GM10248 (cell line): ENCODE data around the gene CD69.
"Not testable (repeated sequence)": the region's sequence is repeated elsewhere in the genome, so short reads cannot be mapped to it uniquely, and the experiment has no call there.

Experiments used
- CTCF ChIA-PET: fragments of 300-600 bp; sonication (Branson Sonifier 250); formaldehyde crosslinking; extraction: SDS; loops from one replicate; lab custom pipeline; 2021; ENCODE audit warnings: antibody characterized with exemption; lab: Yijun Ruan, JAX
- POLR2A ChIA-PET: fragments of 350-650 bp; sonication (Branson Sonifier 250); formaldehyde crosslinking; extraction: SDS; loops from one replicate; lab custom pipeline; 2020; ENCODE audit warnings: antibody characterized with exemption; lab: Yijun Ruan, JAX
- DNase-seq: peaks from one replicate; pipeline ENCODE4 v3.0.0; 2012; ENCODE audit errors: extremely low spot score
- TF ChIP-seq, protein P1 (sequence below): IDR thresholded peaks from 2 replicates; pipeline ENCODE4 v1.5.1; 2012; ENCODE audit warnings: mild to moderate bottlenecking, low read depth; ENCODE audit errors: extremely low read depth, missing control alignments, control extremely low read depth

The CD69 gene

GRCh38 chr12:9708853-9709252, 51.8 kb downstream of the CD69 start:
- TF ChIP-seq, protein P1, sequence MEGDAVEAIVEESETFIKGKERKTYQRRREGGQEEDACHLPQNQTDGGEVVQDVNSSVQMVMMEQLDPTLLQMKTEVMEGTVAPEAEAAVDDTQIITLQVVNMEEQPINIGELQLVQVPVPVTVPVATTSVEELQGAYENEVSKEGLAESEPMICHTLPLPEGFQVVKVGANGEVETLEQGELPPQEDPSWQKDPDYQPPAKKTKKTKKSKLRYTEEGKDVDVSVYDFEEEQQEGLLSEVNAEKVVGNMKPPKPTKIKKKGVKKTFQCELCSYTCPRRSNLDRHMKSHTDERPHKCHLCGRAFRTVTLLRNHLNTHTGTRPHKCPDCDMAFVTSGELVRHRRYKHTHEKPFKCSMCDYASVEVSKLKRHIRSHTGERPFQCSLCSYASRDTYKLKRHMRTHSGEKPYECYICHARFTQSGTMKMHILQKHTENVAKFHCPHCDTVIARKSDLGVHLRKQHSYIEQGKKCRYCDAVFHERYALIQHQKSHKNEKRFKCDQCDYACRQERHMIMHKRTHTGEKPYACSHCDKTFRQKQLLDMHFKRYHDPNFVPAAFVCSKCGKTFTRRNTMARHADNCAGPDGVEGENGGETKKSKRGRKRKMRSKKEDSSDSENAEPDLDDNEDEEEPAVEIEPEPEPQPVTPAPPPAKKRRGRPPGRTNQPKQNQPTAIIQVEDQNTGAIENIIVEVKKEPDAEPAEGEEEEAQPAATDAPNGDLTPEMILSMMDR: no peak
- ChIA-PET POLR2A (interaction anchor here (1.7 kb wide), 1 partner anchor 40 kb away, joined by 5 read pairs; the partner anchor contains the start of gene CLEC2D), CTCF (interaction anchor here (0.6 to 5.9 kb wide), 21 partner anchors 9 to 378 kb away, joined by 3 to 26 read pairs (median 6); partner anchors contain the start of gene CLEC2D)
- DNase-seq: no peak

- POLR2A ChIA-PET: interaction anchor here (0.6 to 1.7 kb wide), 2 partner anchors 39 to 53 kb away, joined by 3 to 5 read pairs; partner anchors contain the start of genes CD69 and CLEC2D
- DNase-seq: peak; percentile 19
- CTCF ChIA-PET: interaction anchor here (0.6 to 5.9 kb wide), 23 partner anchors 10 to 377 kb away, joined by 3 to 26 read pairs (median 5); partner anchors contain the start of gene CLEC2D
- TF ChIP-seq, protein P1: peak; percentile 71
Observed at GRCh38 chr12:9707864-9708808, 52.6 kb downstream of the CD69 start.

DNA sequence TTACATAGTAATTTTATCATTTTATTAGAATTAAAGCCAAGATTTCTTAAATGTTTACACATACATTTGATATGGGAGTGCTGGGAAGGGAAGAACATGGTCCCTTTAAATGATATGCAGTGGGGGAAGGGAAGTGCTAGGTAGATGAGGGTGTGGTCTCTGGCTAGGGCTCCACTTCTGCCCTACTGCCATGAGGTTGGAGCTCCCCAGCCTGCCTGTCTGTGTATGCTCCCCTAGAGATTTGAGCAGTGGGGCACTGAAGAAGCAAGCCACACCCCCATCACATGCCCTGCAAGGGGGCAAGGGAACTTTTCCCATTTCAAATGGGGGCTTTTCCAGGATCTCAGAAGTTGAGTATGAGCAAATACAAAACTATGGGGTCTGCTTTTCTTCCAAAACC, 53.3 kb downstream of the CD69 start:
- POLR2A ChIA-PET: no interaction called here
- no peak for DNase-seq
- TF ChIP-seq, protein P1: no peak
- CTCF ChIA-PET: interaction anchor here (1.0 to 5.9 kb wide), 10 partner anchors 8 to 374 kb away, joined by 3 to 26 read pairs (median 14); partner anchors contain the start of gene CLEC2D

GRCh38 chr12:9706086-9706685, 54.5 kb downstream of the CD69 start:
- DNase-seq: no peak
- ChIA-PET CTCF (interaction anchor here (1.0 to 5.9 kb wide), 7 partner anchors 9 to 372 kb away, joined by 3 to 26 read pairs (median 3); partner anchors contain the start of gene CLEC2D), POLR2A (no interaction called here)
- TF ChIP-seq, protein P1: no peak

DNA sequence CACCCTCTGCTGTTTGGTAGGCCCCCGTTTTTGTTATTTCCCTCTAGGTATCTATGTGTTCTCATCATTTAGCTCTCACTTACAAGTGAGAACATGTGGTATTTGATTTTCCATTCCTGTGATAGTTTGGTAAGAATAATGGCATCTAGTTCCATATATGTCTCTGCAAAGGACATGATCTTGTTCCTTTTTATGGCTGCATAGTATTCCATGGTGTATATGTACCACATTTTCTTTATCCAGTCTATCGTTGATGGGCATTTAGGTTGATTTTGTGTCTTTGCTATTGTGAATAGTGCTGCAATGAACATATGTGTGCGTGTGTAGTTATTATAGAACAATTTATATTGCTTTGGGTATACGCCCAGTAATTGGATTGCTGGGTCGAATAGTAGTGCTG, 56.1 kb downstream of the CD69 start:
- POLR2A ChIA-PET: not testable (repeated sequence)

More for the DNA sequence above, 56.1 kb downstream of the CD69 start:
- DNase-seq, CTCF ChIA-PET: not testable (repeated sequence)
